ENCODE data around the gene NOX5.
"Not testable (repeated sequence)": the region's sequence is repeated elsewhere in the genome, so short reads cannot be mapped to it uniquely, and the experiment has no call there.

The NOX5 gene, protein sequence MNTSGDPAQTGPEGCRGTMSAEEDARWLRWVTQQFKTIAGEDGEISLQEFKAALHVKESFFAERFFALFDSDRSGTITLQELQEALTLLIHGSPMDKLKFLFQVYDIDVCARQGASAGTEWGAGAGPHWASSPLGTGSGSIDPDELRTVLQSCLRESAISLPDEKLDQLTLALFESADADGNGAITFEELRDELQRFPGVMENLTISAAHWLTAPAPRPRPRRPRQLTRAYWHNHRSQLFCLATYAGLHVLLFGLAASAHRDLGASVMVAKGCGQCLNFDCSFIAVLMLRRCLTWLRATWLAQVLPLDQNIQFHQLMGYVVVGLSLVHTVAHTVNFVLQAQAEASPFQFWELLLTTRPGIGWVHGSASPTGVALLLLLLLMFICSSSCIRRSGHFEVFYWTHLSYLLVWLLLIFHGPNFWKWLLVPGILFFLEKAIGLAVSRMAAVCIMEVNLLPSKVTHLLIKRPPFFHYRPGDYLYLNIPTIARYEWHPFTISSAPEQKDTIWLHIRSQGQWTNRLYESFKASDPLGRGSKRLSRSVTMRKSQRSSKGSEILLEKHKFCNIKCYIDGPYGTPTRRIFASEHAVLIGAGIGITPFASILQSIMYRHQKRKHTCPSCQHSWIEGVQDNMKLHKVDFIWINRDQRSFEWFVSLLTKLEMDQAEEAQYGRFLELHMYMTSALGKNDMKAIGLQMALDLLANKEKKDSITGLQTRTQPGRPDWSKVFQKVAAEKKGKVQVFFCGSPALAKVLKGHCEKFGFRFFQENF

DNA sequence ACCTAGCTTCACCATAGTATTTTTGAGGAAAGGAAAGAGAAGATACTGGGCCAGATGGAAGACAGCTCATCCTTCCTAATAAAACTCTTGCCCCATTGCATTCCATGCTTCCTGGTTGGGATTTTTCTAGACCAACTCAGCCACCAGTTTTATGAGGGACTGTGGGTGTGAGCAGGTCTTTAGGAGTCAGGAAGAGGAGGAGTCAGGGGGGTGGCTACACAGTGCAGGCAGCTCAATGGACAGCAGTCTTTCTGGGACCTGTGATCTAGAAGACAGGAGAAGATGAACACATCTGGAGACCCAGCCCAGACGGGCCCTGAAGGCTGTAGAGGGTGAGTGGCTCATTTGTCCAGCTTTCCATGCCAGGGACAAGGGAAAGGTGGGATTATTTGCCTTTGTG, at the start of gene NOX5:
NOX5 (plus strand) TSS at position 242 of the 400 bp plus-strand sequence; CDS start at position 283, 41 bp downstream.
- DNase-seq (ENCODE audit: low read depth in 4 of 4, low spot score in 1 of 4): no peak

DNA sequence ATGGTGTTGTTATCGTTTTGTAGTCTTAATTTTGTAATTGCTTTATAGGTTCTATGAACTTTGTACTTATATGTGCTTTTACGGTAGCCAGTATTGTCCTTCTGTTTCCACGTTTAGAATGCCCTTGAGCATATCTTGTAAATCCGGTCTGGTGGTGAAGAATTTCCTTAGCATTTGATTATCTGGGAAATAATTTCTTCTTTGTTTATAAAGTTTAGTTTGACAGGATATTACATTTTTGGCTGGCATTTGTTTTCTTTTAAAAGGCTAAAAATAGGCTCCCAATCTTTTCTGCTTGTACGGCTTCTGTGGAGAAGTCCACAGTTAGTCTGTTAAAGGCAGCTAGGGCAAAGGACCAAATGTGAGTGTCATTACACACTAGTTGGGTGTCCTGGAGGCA, 47.5 kb upstream of the NOX5 start:
- DNase-seq (ENCODE audit: low read depth in 4 of 4, low spot score in 1 of 4): no peak

DNA sequence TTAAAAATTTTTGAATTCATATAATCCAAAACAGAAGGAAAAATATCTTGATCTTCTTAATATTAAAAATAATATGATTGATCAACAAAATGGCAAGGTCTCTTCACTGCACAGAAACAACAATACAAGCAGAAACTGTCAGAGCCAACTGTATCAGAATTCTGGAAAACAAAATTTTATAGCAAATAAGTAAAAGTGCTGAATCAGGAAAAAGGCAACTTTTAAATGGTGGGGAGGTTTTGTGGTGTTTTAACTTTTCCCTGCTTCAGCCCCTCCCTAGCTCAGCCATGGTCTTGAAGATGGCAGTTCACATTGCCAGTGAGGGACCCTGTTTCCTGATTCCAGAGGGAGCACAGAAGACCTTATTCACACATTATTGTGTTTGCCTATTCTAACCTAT, 46.5 kb upstream of the NOX5 start:
- no peak for DNase-seq (ENCODE audit: low read depth in 4 of 4, low spot score in 1 of 4)

DNA sequence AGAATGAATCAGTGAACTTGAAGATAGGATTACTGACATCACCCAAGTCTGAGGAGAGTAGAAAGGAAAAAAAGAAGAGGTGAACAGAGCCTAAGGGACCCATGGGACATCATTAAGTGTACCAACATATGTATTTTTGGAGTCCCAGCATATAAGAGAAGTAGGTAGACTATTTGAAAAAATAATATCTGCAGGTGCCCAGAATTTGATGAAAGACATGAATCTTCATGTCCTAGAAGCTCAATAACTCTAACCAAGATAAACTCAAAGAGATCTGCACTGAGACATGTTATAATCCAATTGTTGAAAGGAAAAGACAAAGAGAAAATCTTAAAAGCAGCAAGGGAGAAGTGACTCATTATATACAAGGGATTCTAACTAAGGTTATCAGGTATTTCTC, 45.2 kb upstream of the NOX5 start:
- DNase-seq (ENCODE audit: low read depth in 4 of 4, low spot score in 1 of 4): no peak

DNA sequence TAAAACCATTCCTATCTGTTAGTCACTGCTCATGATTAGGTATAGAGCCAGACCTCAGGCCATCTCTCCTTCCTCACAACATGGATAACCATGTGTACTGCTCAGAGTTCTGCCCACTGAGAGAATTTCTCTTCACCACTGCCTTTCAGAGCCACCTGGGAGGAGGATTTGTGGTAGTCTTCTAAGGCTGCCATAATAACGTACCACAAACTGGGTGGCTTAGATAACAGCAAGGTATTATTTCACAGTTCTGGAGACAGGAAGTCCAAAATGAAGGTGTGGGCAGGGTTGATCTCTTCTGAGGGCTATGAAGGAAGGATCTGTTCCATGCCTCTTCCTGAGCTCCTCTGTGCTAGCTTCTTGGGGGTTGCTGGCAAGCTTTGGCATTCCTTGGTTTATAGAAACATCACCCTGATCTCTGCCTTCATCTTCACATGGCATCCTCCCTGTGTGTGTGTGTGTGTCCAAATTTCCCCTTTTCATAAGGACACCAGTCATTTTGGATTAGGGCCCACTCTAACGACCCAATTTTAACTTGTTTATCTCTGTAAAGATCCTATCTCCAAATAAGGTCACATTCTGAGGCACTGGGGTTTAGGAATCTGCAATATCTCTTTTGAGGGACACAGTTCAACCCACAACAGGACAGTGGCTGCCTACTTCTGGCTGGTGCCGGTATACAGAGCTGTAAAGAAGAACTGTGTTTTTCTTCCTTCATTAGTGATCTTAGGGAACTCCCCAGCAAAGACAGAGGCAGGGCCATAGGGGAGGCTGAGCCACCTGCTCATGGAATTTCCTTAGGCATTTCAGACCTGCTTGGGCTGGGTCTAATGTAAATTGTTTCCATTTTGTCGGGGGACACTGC, 42.1 kb upstream of the NOX5 start:
- no peak for DNase-seq (ENCODE audit: low read depth in 4 of 4, low spot score in 1 of 4)

DNA sequence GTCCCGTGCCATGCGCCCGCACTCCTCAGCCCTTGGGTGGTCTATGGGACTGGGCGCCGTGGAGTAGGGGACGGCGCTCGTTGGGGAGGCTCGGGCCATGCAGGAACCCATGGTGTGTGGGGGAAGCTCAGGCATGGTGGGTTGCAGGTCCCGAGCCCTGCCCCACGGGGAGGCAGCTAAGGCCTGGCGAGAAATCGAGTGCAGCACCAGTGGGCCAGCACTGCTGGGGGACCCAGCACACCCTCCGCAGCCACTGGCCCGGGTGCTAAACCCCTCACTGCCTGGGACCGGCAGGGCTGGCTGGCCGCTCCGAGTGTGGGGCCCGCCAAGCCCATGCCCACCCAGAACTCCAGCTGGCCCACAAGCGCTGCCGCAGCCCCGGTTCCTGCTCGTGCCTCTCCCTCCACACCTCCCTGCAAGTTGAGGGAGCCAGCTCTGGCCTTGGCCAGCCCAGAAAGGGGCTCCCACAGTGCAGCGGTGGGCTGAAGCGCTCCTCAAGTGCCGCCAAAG, 38.8 kb upstream of the NOX5 start:
- DNase-seq (ENCODE audit: low read depth in 4 of 4, low spot score in 1 of 4): not testable (repeated sequence)

GRCh38 chr15:68977426-68977825, 37.1 kb upstream of the NOX5 start:
- DNase-seq (ENCODE audit: low read depth in 4 of 4, low spot score in 1 of 4): not testable (repeated sequence)

GRCh38 chr15:68979006-68979405, 35.5 kb upstream of the NOX5 start:
- DNase-seq (ENCODE audit: low read depth in 4 of 4, low spot score in 1 of 4): no peak

DNA sequence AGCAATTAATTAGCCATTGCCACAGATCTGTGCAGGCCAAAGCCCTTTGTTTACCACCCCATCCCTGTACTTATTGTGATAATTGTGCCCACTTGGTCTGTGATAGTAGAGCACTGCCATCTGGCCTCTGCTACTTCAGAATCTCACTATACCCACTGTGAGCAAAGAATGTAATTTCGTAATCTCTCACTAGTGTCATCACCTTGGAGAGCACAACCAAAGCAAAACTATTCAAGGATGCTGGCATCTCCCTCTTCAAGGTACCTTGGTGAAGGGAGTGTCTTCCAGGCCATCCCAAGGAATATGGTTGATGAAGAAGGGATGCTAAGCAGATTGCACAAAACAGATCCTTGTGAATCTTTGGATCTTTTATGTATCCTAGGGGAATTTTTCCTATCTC, 34.7 kb upstream of the NOX5 start:
- no peak for DNase-seq (ENCODE audit: low read depth in 4 of 4, low spot score in 1 of 4)

GRCh38 chr15:68980786-68981185, 33.7 kb upstream of the NOX5 start:
- DNase-seq (ENCODE audit: low read depth in 4 of 4, low spot score in 1 of 4): no peak

- DNase-seq (ENCODE audit: low read depth in 4 of 4, low spot score in 1 of 4): no peak
Measured at GRCh38 chr15:68981941-68982340, 32.6 kb upstream of the NOX5 start.

DNA sequence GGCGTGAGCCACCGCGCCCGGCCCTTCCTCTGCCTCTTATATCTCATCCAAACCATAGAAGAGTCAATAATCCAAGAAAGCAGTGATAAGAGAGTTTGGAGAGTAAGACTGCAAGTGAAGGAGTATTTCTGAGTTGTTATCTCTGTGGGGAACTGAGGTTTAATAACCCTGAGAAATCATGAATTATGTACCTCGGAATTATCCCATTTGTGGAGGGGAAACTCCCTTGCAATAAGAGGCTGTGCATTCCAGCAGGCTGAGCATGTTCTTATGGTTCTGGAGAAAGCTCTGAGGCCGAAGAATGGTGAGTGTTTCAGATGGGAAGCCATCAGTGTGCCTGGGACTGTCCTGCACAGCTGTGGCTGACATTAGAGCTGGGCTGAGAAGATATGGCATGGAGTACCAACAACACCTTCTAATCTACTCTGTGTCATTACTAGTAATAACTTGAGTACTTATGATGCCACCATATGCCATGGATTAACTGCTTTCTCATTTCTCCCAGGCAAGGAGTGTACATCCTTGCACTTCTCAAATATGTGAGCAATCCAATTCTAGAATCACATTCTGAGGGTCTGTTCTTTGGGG, 31.4 kb upstream of the NOX5 start:
- DNase-seq (ENCODE audit: low read depth in 4 of 4, low spot score in 1 of 4): no peak

DNA sequence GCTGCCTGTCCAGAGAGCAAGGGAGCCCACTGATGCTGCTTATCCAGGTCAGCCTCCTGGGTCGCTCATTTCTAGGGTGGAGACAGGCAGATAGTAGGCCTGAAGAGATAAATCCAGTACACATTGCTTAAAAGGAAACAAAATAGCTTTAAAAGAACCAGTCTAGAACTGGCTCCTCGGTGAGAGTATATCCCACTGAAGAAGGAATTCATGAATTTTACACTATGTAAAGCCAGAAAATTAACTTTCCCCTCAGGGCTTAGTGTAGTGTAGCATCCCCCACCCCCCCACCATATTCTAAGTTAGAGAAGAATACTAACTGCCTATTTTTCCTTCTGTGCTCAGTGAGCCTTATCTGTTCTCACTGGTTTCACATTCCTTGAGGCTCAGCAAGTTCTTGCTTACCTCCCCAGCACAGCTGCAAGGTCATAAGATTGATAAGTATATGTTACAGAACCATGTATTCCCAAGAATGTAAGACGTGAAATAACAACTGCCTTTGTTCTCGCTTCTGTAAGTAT, 30.5 kb upstream of the NOX5 start:
- DNase-seq (ENCODE audit: low read depth in 4 of 4, low spot score in 1 of 4): no peak

DNA sequence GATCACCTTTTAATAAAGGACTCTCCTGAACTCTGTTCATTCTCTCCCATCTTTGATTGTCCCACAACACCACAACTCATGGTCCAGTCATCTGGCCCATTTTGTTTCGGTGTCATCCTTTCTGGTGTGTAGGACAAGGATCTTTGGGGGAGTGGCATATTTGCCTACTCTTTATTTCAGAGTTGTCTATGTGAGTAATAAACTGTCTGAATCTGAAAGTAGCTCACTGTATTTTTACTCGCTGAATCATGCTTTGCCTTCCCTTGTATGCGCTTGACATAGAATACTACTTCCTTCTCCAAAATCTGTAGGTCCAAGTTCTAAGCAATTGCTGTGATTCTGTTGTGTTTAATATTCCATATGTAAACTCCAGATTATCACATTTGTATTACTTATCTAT, 29.9 kb upstream of the NOX5 start:
- no peak for DNase-seq (ENCODE audit: low read depth in 4 of 4, low spot score in 1 of 4)

DNA sequence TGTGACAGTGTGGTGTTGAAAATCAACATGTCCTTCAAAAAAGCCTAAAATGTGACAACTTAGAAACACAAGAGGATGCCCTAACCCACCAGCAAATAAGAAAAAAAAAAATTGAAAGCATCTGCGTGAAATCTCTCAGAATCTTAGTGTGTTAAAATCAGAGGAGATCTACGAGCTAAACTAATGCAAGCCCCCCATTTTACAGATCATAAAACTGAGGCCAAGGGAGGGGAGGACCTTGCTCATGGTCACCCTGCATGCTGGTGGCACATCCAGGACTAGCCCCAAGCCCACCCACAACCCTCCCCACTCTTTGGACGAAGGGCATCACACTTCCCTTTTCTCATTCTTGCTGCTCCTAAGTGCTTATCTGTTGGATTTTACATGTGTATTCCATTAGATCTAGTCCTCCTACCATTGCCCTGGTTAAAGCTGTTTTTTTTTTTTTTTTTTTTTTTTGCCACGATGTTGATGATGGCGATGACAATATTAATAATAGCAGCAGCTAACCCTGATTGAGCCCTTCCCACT, 29.1 kb upstream of the NOX5 start:
- no peak for DNase-seq (ENCODE audit: low read depth in 4 of 4, low spot score in 1 of 4)

DNA sequence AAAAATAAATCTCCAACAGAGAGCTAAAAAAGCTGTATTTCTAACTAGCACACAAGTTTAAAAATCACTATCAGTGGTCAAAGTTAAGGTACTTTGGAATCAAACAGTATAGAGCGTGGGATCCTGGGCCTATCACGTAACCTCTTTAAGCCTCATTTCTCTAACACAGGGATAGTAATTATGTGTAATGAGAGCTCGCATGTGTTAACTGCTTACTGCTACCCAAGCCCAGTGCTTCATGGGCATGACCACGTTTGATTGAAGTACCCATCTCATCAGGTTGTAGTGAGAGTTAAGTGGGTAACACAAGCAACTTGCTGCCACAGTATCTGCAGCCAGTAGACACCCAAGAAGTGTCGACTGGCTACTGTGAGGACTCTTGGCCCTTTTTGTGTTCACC, 28.2 kb upstream of the NOX5 start:
- DNase-seq (ENCODE audit: low read depth in 4 of 4, low spot score in 1 of 4): no peak

DNA sequence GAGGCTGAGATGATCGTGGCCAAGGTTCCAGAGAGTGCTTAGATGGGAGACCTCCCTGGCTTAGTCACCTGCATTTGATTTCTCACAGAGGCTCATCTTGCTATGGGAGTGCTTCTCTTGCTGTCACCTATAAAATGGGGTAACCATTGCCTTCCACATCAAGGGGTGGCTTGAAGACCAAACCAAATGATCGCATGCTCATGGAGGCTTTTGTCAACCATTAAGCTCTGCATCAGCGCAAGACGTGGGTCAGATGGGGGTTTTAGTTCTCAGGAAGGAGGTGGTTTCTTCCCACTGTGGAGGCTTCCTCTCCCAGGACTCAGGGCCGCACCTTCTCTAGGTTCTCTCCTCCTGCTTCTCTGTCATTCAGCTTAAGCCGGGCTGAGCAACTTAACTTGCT, 27.4 kb upstream of the NOX5 start:
- no peak for DNase-seq (ENCODE audit: low read depth in 4 of 4, low spot score in 1 of 4)

DNA sequence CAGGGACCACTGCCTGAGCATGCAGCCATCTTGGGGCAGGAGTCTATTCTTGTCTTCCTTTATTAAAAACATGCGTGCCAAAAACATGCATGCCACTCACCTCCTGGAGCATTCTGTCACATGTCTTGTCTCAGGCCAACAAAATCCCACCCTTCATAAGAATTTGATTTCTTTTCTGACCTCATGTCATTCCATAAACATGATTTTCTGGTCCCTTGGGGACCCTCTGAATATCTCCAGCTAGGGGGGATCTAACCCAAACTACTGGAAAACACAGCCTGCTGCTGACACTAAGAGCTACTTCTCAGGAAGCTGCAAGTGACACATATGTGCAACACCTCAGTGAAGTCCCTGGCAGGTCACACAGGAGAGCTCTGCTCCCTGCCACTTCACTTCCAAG, 26.8 kb upstream of the NOX5 start:
- DNase-seq (ENCODE audit: low read depth in 4 of 4, low spot score in 1 of 4): no peak

DNA sequence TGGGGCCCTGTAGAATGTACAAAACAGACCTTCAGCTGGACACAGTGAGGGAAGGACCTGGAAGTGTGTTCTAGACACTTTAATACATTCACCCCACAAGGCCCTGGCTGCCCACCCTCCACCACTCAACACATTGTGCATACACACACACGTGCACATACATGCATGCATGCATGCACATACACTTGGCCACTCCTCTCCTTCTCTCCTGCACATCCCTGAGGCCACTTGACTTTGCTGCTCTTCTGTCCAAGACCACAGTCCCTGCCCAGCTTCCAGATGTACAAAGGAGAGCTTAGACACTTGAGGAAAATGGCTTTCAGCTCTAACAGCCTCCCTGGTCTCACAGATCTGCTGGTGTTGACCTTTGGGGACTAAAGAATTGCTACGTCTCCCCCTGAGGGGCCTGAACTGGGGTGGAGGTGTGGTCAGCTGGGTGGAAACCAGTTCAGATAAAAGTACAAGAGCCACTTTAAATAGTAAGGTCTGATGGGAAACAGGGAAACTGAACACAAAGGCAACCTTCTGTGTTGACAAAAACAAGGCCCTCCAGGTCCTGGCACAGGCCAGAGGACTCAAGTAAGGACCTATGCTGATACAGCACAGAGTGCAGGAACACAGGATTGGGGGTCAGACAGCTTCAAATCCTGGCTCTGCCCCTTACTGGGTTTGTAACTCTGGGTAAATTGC, 24.8 kb upstream of the NOX5 start:
- no peak for DNase-seq (ENCODE audit: low read depth in 4 of 4, low spot score in 1 of 4)
